ENCODE data around the gene GATAD2B.
A peak's percentile ranks its signal among the peaks of the same experiment; 100 is the strongest.
"Not testable (repeated sequence)": the region's sequence is repeated elsewhere in the genome, so short reads cannot be mapped to it uniquely, and the experiment has no call there.

Gene GATAD2B

DNA sequence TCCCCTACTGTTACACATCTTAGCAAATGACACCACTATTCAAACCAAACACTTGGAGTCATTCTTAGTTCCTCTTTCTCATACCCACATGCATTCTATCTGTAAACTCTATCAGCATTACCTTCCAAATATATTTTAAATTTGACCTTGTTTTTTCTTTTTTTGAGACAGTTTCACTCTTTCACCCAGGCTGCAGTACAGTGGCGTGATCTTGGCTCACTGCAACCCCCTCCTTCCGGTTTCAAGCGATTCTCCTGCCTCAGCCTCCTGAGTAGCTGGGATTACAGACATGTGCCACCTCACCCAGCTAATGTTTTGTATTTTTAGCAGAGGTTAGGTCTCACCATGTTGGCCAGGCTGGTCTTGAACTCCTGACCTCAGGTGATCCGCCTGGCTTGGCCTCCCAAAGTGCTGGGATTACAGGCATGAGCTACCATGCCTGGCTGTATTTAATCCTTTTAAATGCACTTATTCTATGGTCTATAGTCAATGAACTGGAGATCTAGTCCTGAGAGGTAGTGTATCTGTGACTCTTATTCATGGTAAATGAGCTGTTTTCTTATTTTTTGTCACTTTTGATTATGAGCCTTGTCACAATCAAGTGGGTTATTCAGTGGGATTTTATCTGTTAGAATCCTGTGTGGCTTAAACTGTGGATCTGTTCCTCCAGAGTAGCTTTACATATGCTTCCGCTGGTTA lies 73.1 kb downstream of the GATAD2B start:
- no peak overlapping the region for H2AK5ac ChIP-seq (ENCODE audit: low read length)
- no peaks in the 10 kb centered on the region for H3K79me1 ChIP-seq (ENCODE audit: low read length)
- H3K18ac ChIP-seq (ENCODE audit: low read length): no peak overlapping the region
- no peak overlapping the region for H2BK12ac ChIP-seq (ENCODE audit: low read length)
- no peak overlapping the region for H4K8ac ChIP-seq (ENCODE audit: low read depth, low read length)
- H3K27me3 ChIP-seq (ENCODE audit: insufficient read depth, low read length): no peaks in the 10 kb centered on the region
- H3K79me2 ChIP-seq (ENCODE audit: control insufficient read depth, insufficient read depth, low read length, poor library complexity): peaks cover 2% of the 10 kb centered on the region
- H3K14ac ChIP-seq (ENCODE audit: low read length): no peak overlapping the region
- peak in 1 of 2 donors; percentile 7 for DNase-seq
- H2AFZ ChIP-seq (ENCODE audit: insufficient read depth, low read length, poor library complexity): no peak overlapping the region
- H3K9ac ChIP-seq (ENCODE audit: low read length): no peak overlapping the region
- no peak overlapping the region for H3K4me3 ChIP-seq (ENCODE audit: low read depth, low read length)
- H3K4ac ChIP-seq (ENCODE audit: low read depth, low read length): no peak overlapping the region
- no peak overlapping the region for H2BK5ac ChIP-seq (ENCODE audit: low read depth, low read length, poor library complexity)
- H3K9me3 ChIP-seq (ENCODE audit: insufficient read depth, low read depth, low read length): no peaks in the 10 kb centered on the region
- no peak overlapping the region for H3K27ac ChIP-seq (ENCODE audit: low read depth, low read length)
- no peak overlapping the region for H4K91ac ChIP-seq (ENCODE audit: low read depth, low read length)
- H4K12ac ChIP-seq (ENCODE audit: low read depth, low read length): no peak overlapping the region
- H3K36me3 ChIP-seq (ENCODE audit: control insufficient read depth in 1 of 2, insufficient read depth in 2 of 2, low read length in 2 of 2): peaks cover 5 to 6% of the 10 kb centered on the region in 2 experiments
- no peaks in the 10 kb centered on the region for H3K4me1 ChIP-seq (ENCODE audit: control insufficient read depth in 1 of 2, insufficient read depth in 2 of 2, low read length in 2 of 2)
- H2BK120ac ChIP-seq (ENCODE audit: insufficient read depth, low read length, poor library complexity): no peak overlapping the region
- WGBS (ENCODE audit: extremely low coverage, insufficient coverage, insufficient read length): no CpG with 5 or more reads among the region's 5 CpGs
- H3K4me2 ChIP-seq (ENCODE audit: low read length): no peak overlapping the region
- H3K23ac ChIP-seq (ENCODE audit: low read length): no peak overlapping the region

DNA sequence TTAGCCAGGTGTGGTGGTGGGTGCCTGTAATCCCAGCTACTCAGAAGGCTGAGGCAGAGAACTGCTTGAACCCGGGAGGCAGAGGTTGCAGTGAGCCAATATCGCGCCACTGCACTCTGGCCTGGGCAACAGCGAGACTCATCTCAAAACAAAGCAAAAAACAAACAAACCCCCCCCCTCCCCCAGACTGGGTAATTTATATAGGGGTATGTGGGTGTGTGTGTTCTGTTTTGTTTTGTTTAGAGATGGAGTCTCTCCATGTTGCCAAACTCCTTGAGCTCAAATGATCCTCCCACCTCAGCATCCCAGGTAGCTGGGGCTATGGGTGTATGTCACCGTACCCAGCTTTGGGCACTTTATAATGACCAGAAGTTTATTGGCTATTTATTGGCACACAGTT lies 74.0 kb downstream of the GATAD2B start:
- Histone ChIP-seq H3K27ac (ENCODE audit: low read depth, low read length) (no peak overlapping the region), H2AK5ac (ENCODE audit: low read length) (no peak overlapping the region), H3K9me3 (ENCODE audit: insufficient read depth, low read depth, low read length) (no peaks in the 10 kb centered on the region), H3K4me2 (ENCODE audit: low read length) (no peak overlapping the region), H4K8ac (ENCODE audit: low read depth, low read length) (no peak overlapping the region), H3K4ac (ENCODE audit: low read depth, low read length) (no peak overlapping the region), H2BK120ac (ENCODE audit: insufficient read depth, low read length, poor library complexity) (no peak overlapping the region), H3K23ac (ENCODE audit: low read length) (no peak overlapping the region), H3K4me1 (ENCODE audit: control insufficient read depth in 1 of 2, insufficient read depth in 2 of 2, low read length in 2 of 2) (peaks cover 0 to under 1% of the 10 kb centered on the region in 2 experiments), H3K79me2 (ENCODE audit: control insufficient read depth, insufficient read depth, low read length, poor library complexity) (peaks cover 2% of the 10 kb centered on the region), H4K12ac (ENCODE audit: low read depth, low read length) (no peak overlapping the region), H3K36me3 (ENCODE audit: control insufficient read depth in 1 of 2, insufficient read depth in 2 of 2, low read length in 2 of 2) (peaks cover 5 to 6% of the 10 kb centered on the region in 2 experiments), H2BK5ac (ENCODE audit: low read depth, low read length, poor library complexity) (no peak overlapping the region), H3K4me3 (ENCODE audit: low read depth, low read length) (no peak overlapping the region), H2AFZ (ENCODE audit: insufficient read depth, low read length, poor library complexity) (no peak overlapping the region), H4K91ac (ENCODE audit: low read depth, low read length) (no peak overlapping the region), H3K9ac (ENCODE audit: low read length) (no peak overlapping the region), H3K18ac (ENCODE audit: low read length) (no peak overlapping the region), H3K27me3 (ENCODE audit: insufficient read depth, low read length) (no peaks in the 10 kb centered on the region), H2BK12ac (ENCODE audit: low read length) (no peak overlapping the region), H3K79me1 (ENCODE audit: low read length) (no peaks in the 10 kb centered on the region), H3K14ac (ENCODE audit: low read length) (no peak overlapping the region)
- DNase-seq: no peak
- WGBS (ENCODE audit: extremely low coverage, insufficient coverage, insufficient read length): no CpG with 5 or more reads among the region's 5 CpGs

DNA sequence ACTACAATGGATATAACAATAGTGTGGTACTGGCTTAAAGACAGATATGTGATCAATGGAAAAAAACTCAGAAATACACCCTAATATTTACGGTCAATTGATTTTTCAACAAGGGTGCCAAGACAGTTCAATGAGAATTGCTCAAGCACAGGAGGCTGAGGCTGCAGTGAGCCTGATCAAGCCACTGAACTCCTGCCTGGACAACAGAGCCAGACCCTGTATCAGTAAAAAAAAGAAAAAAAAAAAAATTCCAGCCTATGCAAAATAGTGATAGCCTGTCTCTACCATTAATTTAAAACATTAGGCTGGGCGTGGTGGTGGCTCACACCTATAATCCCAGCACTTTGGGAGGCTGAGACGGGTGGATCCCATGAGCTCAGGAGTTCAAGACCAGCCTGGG lies 77.6 kb downstream of the GATAD2B start:
- no peak overlapping the region for H3K9ac ChIP-seq (ENCODE audit: low read length)
- H3K4ac ChIP-seq (ENCODE audit: low read depth, low read length): no peak overlapping the region
- no peak overlapping the region for H2BK5ac ChIP-seq (ENCODE audit: low read depth, low read length, poor library complexity)
- no peaks in the 10 kb centered on the region for H3K27me3 ChIP-seq (ENCODE audit: insufficient read depth, low read length)
- no peak overlapping the region for H3K14ac ChIP-seq (ENCODE audit: low read length)
- no peak overlapping the region for H2AK5ac ChIP-seq (ENCODE audit: low read length)
- DNase-seq: no peak
- no peak overlapping the region for H4K8ac ChIP-seq (ENCODE audit: low read depth, low read length)
- H3K9me3 ChIP-seq (ENCODE audit: insufficient read depth, low read depth, low read length): no peaks in the 10 kb centered on the region
- H2AFZ ChIP-seq (ENCODE audit: insufficient read depth, low read length, poor library complexity): no peak overlapping the region
- H3K27ac ChIP-seq (ENCODE audit: low read depth, low read length): no peak overlapping the region
- H4K12ac ChIP-seq (ENCODE audit: low read depth, low read length): no peak overlapping the region
- no peaks in the 10 kb centered on the region for H3K79me1 ChIP-seq (ENCODE audit: low read length)
- peaks cover 2% of the 10 kb centered on the region for H3K79me2 ChIP-seq (ENCODE audit: control insufficient read depth, insufficient read depth, low read length, poor library complexity)
- H3K23ac ChIP-seq (ENCODE audit: low read length): no peak overlapping the region
- H3K18ac ChIP-seq (ENCODE audit: low read length): no peak overlapping the region
- H3K36me3 ChIP-seq (ENCODE audit: control insufficient read depth in 1 of 2, insufficient read depth in 2 of 2, low read length in 2 of 2): no peaks in the 10 kb centered on the region
- no peak overlapping the region for H4K91ac ChIP-seq (ENCODE audit: low read depth, low read length)
- H2BK12ac ChIP-seq (ENCODE audit: low read length): no peak overlapping the region
- peaks cover 0 to 2% of the 10 kb centered on the region in 2 experiments for H3K4me1 ChIP-seq (ENCODE audit: control insufficient read depth in 1 of 2, insufficient read depth in 2 of 2, low read length in 2 of 2)
- no peak overlapping the region for H2BK120ac ChIP-seq (ENCODE audit: insufficient read depth, low read length, poor library complexity)
- WGBS (ENCODE audit: extremely low coverage, insufficient coverage, insufficient read length): no CpG with 5 or more reads among the region's 3 CpGs
- no peak overlapping the region for H3K4me2 ChIP-seq (ENCODE audit: low read length)
- H3K4me3 ChIP-seq (ENCODE audit: low read depth, low read length): no peak overlapping the region

DNA sequence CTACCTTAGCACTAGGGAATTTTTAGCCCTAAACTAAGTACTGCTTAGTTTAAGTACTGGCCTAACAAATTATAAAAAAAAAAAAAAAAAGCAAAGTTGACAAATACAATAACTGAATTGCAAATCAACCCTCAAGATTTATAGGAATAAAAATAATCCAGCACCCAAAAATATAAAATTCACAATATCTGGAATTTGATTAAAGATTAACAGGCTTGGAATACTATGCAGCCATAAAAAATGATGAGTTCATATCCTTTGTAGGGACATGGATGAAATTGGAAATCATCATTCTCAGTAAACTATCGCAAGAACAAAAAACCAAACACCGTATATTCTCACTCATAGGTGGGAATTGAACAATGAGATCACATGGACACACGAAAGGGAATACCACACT lies 78.4 kb downstream of the GATAD2B start:
- H4K91ac ChIP-seq (ENCODE audit: low read depth, low read length); H4K8ac ChIP-seq (ENCODE audit: low read depth, low read length); H3K9me3 ChIP-seq (ENCODE audit: insufficient read depth, low read depth, low read length); H2BK5ac ChIP-seq (ENCODE audit: low read depth, low read length, poor library complexity); H3K4ac ChIP-seq (ENCODE audit: low read depth, low read length); H2BK12ac ChIP-seq (ENCODE audit: low read length); DNase-seq; H3K18ac ChIP-seq (ENCODE audit: low read length); H3K4me1 ChIP-seq (ENCODE audit: control insufficient read depth in 1 of 2, insufficient read depth in 2 of 2, low read length in 2 of 2); H3K4me3 ChIP-seq (ENCODE audit: low read depth, low read length); H4K12ac ChIP-seq (ENCODE audit: low read depth, low read length); H3K9ac ChIP-seq (ENCODE audit: low read length); H3K4me2 ChIP-seq (ENCODE audit: low read length); H3K14ac ChIP-seq (ENCODE audit: low read length); H3K23ac ChIP-seq (ENCODE audit: low read length); H2AK5ac ChIP-seq (ENCODE audit: low read length); H3K36me3 ChIP-seq (ENCODE audit: control insufficient read depth in 1 of 2, insufficient read depth in 2 of 2, low read length in 2 of 2); H2BK120ac ChIP-seq (ENCODE audit: insufficient read depth, low read length, poor library complexity); H3K27me3 ChIP-seq (ENCODE audit: insufficient read depth, low read length); H3K79me1 ChIP-seq (ENCODE audit: low read length); H2AFZ ChIP-seq (ENCODE audit: insufficient read depth, low read length, poor library complexity); H3K79me2 ChIP-seq (ENCODE audit: control insufficient read depth, insufficient read depth, low read length, poor library complexity); H3K27ac ChIP-seq (ENCODE audit: low read depth, low read length): not testable (repeated sequence)
- WGBS (ENCODE audit: extremely low coverage, insufficient coverage, insufficient read length): no CpG with 5 or more reads among the region's 3 CpGs

Measured in trophoblast cell (in vitro differentiated cells and primary cell).